ENCODE measurements around the gene TPI1.

DNA sequence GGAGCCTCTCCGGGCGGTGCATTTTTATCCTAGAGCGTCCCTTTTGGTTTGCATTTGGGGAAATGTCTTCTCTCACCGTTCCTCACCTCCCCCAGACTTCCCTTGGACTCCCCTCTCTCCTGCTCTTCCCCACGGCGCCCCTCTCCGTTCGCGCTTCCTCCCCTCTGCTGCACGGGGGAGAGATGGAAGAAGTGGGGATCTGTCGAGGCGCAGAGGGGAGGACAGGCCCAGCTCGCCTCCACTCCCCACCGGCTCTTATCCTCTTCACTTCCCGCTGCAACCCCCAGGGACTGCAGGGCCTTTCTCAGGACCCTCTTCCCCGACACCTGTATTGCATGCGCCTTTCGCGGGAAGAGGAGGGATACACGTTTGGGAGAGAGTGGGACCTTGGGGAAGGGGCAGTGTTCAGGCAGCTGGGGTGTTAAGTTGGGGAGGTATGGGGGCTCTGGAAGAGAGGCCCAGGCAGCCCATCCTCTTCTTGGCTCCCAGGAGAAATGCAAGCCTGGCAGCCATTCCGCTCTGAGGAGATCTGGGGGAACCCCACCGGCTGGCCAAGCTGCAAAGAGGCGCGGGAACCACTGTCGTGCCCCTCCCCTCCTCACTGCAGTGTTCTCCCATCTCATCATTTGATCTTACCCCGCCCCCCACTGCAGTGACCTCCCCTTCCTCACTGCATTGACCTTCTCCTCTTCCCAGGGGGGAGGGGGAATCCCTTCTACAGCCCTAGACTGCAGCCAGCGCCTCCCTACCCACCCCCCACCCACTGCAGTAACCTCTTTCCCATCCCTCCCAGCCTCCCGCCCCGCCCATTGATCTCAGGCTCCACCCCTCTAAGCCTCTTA is 47.8 kb downstream of the TPI1 start:
- TF ChIP-seq CTCF (conservative IDR thresholded peaks at IDR 0.05; ENCODE audit: low read length) (no peak), EZH2phosphoT487 (IDR thresholded peaks at IDR 0.05; ENCODE audit: borderline replicate concordance, low read depth, low read length) (no peak)
